T-helper 2 cell (primary cell): ENCODE measurements around the gene DCPS.
"Not testable (repeated sequence)": the region's sequence is repeated elsewhere in the genome, so short reads cannot be mapped to it uniquely, and the experiment has no call there.

ENCODE experiments used
- DNase-seq, 5 experiments: peaks; one replicate each; pipeline versions ENCODE4 v3.0.0 to v3.0.0-alpha.2; 2012 to 2022
- total RNA-seq, 2 donors: gene quantifications; one replicate each; lab custom pipeline; 2026; lab: John Stamatoyannopoulos, UW

DCPS gene, protein sequence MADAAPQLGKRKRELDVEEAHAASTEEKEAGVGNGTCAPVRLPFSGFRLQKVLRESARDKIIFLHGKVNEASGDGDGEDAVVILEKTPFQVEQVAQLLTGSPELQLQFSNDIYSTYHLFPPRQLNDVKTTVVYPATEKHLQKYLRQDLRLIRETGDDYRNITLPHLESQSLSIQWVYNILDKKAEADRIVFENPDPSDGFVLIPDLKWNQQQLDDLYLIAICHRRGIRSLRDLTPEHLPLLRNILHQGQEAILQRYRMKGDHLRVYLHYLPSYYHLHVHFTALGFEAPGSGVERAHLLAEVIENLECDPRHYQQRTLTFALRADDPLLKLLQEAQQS
- total RNA-seq, result 14.3 to 24.0 reads per million in 2 donors

DNA sequence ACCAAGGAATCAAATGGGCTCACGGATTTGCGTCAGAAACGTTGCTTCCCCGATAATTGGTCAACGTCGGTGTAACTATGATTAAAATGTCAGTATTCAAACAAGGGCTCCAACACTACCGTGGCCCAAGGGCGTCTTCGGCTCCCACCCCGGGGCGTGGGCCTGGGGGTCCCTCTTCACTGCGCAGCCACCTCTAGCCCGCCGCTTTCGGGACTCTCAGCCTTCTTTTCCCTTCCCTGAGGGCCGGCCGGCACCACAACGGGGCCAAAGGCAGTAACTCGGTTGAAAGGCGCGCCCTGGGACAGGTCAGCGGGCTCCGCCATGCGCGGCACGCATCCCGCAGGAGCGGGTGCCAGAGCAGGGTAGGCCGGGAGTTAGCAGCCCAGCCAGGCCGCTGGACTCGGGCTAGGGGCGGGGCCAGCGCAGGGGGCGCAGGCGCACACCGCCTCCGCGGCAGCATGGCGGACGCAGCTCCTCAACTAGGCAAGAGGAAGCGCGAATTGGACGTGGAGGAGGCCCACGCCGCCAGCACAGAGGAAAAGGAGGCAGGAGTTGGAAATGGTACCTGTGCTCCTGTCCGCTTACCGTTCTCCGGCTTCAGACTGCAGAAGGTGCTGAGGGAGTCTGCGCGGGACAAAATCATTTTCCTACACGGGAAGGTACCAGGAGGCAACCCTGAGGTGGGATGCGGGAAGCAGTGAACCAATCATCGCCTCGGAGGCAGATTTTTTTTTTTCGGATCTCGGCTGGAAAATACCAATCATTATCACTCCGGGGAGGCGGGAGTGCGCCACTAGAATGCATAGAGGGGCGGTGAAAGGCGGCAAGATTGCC is at the start of gene DCPS:
TSS of gene DCPS (plus strand) at position 438 of the 834 bp plus-strand sequence. CDS start at position 459, 21 bp downstream.
- DNase-seq, result peak; percentile 74 to 91 (median 80)

DNA sequence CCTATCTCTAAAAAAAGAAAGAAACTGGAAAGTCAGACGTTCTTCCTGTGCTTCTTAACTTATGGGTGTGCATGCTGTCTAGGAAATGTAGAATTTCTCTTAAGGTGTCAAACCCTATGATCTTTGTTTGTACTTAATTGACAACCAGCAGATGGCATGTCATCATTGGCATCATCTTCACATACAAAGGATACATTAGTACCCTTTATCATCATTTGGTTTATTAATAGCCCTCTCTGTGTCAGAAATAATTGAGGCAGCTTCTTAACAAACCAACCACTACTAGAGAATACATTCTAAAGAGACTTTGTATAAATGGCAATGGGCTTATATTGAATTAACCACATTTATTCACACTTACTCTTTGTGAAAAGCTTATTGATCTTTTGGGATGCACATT is 49.0 kb upstream of the DCPS start:
- DNase-seq, result no peak

DNA sequence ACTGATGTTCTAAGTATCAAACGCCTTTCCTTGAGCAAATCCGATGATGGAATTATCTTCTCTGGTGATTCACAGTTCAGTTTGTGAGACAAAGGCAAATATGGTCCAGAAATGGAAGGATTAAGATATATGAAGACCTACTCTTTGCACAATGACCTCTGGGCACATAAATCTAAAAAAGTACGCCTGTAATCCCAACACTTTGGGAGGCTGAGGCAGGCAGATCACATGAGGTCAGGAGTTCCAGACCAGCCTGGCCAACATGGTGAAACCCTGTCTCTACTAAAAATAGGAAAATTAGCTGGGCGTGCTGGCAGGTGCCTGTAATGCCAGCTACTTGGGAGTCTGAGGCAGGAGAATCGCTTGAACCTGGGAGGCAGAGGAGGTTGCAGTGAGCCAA is 48.4 kb upstream of the DCPS start:
- DNase-seq, result not testable (repeated sequence)

DNA sequence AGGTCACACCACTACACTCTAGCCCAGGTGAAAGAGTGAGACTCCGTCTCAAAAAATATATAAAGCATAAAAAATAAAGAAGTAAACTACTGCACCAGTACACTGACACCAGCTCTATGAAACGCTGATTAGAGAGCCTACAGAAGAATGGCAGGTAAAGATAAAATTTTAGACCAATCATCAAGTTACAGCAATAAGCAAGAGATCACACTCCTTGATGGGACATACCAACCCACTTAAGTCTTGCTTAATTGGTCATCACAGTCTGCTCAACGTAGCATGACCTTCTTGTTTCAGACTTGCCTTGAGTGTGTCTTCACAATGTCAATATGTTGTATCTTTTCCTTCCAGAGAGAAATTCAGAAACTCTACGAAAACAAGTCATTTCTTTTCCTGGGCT is 47.6 kb upstream of the DCPS start:
- no peak for DNase-seq

DNA sequence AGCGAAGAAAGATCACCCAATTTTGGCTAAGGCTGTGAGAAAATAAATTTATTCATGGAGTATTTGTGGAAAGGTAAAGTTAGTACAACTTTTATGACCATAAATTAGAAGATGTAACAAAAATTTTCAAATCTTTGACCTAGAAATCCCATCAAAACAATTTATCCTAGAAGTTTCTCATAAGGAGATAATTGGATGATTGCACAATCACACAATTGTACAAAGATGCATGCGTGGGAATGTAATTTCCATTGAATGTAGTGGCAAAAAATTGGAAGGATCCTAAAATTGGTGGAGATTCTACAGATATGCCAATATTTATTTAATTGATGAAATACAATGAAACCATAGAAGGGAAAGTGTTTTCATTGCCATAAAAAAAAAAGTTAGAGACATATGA is 46.7 kb upstream of the DCPS start:
- DNase-seq, result no peak

DNA sequence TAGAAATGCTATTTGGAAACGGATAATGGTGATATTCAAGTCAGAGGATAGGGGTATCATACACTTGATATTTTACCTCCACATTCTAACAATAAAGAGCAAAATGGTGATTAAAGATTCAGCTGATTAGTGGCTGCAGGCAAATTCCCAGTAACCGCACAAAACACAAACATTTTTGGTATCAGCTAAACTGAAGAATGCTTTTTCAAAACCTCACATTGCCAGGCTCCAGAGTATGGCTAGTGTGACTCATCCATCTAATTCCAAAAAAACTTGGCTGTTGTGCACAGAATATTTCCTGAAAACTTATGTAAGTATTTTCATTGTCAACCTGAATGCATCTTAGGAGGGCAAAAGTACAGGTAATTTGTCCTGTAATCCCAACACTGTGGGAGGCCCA is 46.1 kb upstream of the DCPS start:
- no peak for DNase-seq

DNA sequence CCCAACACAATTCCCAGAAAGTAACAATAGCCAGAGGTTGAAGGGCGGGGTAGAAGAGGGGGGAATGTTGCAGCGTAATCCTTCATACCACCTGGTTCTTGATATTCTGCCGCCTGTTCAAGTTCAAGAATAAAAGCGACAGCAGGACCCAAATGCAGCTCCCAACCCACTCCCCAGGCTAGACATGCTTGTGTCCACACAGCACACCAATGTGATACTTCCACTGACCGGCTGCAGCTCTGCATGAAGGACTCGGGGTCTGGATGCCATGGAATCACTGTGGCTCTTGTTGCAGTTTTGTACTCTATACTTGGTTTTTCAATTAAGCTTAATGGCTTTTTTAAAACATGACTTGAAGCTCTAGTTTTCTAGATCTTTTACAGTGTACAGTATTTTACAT is 41.6 kb upstream of the DCPS start:
- no peak for DNase-seq

DNA sequence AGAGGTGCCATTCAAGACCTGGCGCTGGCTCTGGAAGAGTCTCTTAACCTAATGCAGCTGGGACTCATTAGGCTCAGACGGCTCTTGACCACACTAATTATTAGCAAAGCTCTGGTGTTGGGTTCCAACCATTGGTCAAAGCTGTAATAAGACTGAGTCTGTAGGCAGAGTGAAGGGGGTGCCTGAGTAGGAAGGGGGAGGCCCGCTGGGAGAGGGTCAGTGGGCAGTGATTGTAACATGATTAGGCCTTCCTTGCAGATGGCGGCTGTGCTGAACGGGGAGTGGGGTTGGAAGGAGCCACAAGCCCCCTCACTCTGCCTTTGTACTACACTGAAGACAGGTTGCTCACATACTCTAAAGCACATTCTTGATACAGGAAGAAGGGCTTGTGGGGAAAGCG is 40.4 kb upstream of the DCPS start:
- DNase-seq, result no peak

DNA sequence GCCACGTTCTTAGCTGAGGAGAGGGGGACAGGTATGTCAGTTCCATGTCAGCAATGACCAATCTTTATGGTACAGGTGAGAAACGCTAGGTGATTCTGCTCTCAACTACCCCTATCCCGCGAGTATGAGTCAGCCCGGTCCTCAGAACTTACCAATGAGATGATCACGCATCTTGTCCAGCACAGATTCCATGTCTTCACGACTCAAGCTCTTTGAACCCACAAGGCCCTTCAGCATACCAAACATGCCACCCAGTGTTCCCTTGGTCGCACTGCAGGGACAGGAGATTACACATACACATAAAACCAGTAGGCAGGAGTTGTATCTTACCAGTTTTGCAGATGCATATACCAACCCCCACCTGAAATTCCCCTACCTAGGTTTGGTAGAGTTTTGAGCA is 38.0 kb upstream of the DCPS start:
- DNase-seq, result peak in 1 of 5 experiments; percentile 18

DNA sequence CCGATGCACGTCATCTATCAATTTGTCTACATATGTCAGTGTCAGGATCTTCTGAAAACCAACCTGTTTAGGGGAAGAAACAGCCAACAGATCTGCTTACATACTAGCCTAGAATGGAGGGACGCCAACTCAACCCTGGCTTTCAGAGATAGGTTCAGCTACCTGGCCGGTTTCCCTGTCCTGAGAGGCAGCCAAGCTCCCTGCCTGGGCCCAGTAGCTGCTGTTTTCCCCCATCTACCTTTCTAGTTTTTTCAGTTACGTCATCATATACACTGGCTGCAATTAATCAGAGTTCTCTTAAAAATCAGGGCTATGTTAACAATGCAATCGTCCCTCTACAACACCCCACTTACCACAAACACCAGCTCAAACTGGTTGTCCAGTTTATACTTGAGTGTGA is 36.2 kb upstream of the DCPS start:
- DNase-seq, result no peak

DNA sequence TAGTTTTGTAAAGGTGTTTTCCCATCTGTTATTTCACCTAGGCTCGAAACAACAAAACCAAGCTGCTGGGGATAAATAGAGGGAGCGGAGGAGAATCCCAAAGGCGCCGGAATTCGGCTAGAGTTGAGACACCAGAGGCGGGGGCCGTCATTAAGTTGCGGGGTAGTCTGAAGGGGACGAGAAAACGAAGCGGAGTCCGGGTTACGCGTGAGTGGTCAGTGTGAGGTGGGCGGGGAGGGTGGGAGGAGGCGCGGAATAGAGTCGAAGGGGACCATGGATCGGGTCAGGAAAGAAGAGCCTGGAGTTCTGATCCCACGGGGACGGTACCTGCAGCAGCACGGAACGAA is 35.5 kb upstream of the DCPS start:
- DNase-seq, result no peak

DNA sequence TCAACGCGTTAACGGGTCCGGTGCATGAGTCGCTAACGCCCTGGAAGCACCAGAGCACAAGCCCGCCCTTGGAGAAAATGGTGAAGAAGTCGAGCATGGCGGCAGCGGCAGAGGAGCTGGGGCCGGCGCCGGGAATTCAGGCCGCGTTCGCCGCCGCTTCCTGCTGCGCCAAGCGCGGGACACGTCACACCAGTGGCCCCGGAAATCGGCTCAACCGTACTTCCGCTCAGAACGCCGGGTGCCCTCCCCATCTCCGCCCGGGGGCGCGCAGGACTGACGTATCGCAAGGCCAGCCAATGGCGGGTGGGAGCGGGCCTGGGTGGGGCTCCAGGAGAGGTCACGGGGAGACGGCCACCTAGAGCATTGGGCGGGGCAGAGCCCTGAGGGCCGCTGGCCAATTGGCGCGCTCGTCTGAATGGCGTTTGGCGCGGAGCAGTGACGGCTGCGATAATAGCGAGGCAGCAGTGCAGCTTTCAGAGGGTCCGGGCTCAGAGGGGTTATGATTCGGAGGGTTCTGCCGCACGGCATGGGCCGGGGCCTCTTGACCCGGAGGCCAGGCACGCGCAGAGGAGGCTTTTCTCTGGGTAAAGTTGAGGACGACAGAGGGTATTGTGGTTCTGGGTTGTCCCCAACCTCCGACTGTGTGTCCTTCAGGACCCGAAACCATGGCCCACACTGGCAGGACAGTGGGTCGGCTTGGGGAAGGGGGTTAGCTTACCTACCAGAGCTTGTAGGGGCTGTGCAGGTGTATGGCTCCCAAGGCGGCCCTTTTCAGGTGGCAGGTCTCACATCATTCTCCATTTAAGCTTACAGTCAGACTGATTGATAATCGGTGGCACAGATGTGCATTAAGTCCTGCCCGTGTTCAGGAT is 34.9 kb upstream of the DCPS start, which contains the start of the genes FOXRED1 and SRPRA:
TSS of gene FOXRED1 (plus strand) at position 447 of the 872 bp plus-strand sequence. CDS start at position 500, 53 bp downstream.
TSS of gene SRPRA (minus strand) at position 188 of the 872 bp plus-strand sequence. CDS start at position 97, 91 bp downstream.
- DNase-seq, result peak; percentile 99 to 100 (median 100)

DNA sequence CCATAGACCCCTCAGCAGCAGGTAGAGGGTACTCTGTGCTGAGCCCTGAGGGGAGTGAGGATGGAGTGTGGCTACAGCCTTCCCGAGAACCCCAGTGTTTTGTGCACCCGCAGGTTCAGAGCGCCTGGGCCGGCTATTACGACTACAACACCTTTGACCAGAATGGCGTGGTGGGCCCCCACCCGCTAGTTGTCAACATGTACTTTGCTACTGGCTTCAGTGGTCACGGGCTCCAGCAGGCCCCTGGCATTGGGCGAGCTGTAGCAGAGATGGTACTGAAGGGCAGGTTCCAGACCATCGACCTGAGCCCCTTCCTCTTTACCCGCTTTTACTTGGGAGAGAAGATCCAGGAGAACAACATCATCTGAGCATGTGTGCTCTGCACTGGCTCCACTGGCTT is 26.5 kb upstream of the DCPS start:
- no peak for DNase-seq

DNA sequence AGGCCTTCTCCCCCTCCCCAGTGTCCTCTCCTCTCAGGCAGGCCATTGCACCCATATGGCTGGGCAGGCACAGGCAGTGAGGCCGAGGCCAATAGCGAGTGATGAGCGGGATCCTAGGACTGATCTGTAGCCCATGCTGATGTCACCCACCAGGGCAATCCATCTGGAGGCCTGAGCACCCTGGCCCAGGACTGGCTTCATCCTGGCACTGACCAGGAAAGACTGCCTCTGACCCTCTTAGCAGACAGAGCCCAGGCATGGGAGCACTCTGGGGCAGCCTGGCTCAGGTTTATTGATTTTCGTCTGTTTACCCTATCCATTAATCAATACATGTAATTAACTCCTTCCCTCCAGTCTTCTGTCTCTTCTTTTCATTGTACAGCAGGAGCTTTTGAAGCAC is 26.1 kb upstream of the DCPS start:
- no peak for DNase-seq

DNA sequence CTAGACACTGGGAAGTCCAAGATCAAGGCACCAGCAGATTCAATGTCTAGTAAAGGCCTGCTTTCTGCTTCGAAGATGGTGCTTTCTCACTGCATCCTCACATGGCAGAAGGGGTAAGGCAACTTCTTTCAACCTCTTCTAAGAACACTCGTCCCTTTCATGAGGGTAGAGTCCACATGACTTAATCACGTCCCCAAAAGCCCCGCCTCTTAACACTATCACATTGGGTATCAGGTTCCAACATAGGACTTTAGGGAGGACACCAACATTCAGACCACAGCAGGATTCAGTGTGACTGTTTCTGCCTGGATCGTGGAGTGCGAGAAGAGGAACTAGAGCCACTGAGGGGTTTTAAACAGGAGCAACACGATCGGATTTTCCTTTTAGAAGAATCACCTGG is 24.7 kb upstream of the DCPS start:
- DNase-seq, result no peak

DNA sequence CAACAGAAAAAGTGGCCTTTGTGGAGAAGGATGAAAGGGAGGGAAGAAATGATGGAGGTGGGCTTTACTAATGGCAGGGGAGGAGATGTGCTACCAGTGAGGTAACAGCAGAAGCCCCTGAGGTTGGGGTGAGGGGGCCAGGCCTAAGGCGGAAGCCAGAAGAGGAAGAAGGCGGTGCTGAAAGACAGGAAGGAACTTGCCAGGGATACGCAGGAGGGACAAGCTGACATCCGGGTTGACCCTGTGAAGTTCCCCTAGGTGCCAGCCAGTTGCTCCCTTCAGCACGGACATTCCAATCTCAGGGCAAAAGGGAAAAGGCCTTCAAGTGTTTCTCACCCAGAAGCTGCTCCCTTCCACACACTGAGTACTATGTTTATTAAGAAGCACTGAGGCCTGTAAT is 23.3 kb upstream of the DCPS start:
- peak in 1 of 5 experiments; percentile 23 for DNase-seq

DNA sequence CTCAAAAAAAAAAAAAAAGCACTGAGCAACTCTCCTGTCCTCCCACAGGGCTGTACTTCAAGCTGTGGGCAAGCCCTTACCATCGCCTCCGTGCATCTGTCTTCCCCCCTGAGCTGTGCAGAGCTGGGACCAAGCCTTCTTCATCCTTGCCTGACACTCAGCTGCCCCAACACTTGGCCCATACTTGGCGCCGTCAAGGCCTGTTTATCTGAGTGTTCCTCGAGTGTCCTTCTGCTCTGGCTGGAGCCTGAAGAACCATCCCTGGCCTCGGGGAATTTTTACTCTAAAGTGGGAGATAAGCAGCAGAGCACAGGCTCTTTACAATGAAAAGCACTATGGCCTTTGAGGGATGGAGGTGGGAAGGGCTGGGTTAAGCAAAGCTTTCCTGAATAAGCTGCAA is 22.6 kb upstream of the DCPS start:
- no peak for DNase-seq

DNA sequence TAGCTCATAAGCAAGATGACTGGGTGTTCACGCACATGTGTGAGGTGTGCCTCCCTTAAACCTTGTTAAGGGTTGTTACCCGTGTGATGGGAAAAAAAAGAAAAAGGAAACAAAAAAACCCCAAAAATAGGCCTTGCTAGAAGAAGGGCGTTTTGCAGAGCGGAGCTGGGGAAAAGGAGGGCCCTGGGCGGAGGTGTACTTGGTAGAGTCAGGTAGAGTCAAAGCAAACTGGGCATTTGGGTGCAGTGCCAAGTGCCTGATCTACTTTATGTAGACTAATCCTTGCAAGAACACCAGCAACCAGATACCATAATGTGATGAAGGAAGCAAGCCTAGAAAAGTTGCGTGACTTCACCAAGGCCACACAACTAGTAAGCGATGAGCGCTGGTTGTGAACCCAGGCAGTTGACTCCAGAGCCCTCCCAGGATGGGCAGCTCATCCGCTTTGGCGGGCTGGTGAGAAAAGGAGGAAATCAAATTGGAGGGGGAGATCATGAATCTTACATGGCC is 22.1 kb upstream of the DCPS start:
- no peak for DNase-seq

DNA sequence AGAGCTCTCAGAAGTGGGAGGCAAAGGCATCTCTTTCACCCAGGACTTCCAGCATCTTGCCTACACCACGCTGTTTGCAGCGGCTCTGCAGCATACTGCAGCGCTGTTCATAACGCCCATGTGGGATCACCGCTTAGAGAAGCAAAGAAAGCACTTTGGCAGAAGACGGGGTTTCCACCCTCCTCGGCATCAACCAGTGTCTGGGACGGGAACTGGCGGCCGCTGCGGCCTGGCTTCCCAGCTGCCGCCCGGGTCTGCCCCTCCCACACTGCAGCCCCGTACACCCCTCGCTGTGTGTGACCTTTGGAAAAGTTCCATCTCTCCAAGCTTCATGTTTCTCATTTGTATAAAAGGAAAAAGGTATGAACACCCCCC is 21.5 kb upstream of the DCPS start:
- DNase-seq, result peak in 3 of 5 experiments; percentile 9 to 72 (median 12)

DNA sequence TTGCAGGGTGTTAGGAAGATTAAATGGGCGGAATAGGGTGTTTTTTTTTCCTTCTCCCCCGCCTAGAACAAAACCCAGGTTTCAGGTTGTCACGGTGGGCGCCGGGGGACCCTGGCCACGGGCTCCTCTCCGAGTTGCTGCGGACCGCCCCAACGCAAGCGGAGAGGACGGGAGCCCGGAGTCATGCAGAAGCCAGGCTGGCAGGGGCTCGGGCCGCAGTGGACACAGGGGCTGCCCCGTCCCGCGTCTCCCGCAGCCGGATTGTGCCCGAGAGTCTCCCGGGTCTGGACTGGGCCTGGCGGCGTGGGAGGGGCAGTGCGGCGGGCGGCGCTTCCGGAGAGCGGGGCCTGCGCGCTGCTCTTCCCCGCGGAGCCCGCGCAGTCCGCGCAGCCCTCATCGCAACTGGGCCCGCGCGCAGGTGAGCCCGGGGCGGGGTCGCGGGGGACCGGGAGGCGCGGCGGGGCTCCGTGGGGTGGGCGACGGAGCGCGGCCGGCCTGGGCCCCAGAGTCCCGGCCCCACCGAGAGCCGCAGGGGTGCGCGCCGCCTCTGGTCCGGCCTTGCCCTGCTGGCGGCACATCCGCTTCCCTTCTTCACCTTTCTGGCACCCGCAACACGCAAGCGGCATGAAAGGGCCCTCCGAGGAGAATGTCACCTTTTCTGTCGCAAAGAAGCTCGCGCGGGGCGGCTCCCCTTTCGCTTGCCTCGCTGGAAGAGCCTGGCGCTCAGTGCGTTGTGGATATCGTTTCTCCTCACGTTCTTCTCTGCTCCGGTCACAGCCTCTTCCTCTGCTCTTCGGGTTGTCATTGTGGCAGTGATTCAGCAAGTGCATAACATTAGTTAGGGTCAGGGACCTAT is 20.9 kb upstream of the DCPS start, which contains the start of gene TIRAP:
TSS of gene TIRAP (plus strand) at position 358 of the 856 bp plus-strand sequence. CDS start 7,802 bp downstream, outside the sequence.
- peak; percentile 23 to 81 (median 52) for DNase-seq

DNA sequence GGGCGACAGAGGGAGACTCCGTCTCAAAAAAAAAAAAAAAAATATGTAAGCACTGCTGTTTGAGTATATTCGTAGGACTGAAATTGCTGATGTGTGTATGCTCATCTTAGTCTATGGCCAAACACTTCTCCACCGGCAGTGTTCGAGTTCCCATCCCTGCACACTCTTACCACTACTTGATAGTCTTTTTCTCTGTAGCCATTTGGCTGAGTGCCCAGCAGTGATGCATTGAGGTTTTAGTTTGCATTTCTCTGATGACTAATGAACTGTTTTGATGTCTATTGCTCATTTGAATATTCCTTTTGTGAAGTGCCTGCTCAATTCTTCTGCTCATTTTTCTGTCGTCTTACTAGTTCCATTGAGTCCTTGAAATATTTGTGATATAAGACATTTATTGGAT is 19.0 kb upstream of the DCPS start:
- DNase-seq, result peak in 4 of 5 experiments; percentile 61 to 86 (median 74)
